NCI-H82 treated with DMSO at 0.1 percent for 48 hours (cell line): ENCODE data around the gene FOXP1.

Experiments
- DNase-seq: peaks from one replicate; lab custom pipeline; 2025; ENCODE audit not compliant: unreplicated experiment; lab: John Stamatoyannopoulos, UW

Gene FOXP1

GRCh38 chr3:71095511-71096291, 487.8 kb downstream of the FOXP1 start:
- DNase-seq, result no peak

GRCh38 chr3:71094658-71095209, 488.8 kb downstream of the FOXP1 start:
- DNase-seq, result no peak

GRCh38 chr3:71092665-71093064, 490.9 kb downstream of the FOXP1 start:
- no peak for DNase-seq

- DNase-seq, result no peak
Observed at GRCh38 chr3:71090207-71090606, 493.3 kb downstream of the FOXP1 start.

- DNase-seq, result no peak
Observed at GRCh38 chr3:71089271-71089847, 494.2 kb downstream of the FOXP1 start.

GRCh38 chr3:71088742-71089141, 494.8 kb downstream of the FOXP1 start:
- no peak for DNase-seq

- DNase-seq, result no peak
Observed at GRCh38 chr3:71088019-71088708, 495.4 kb downstream of the FOXP1 start.

- DNase-seq, result no peak
Observed at GRCh38 chr3:71087143-71088018, 496.1 kb downstream of the FOXP1 start.

- DNase-seq, result no peak
Observed at GRCh38 chr3:71086777-71087142, 496.8 kb downstream of the FOXP1 start.

GRCh38 chr3:71083726-71084131, 499.8 kb downstream of the FOXP1 start:
- DNase-seq, result no peak

- no peak for DNase-seq
Observed at GRCh38 chr3:71082833-71083232, 500.7 kb downstream of the FOXP1 start.

- DNase-seq, result no peak
Observed at GRCh38 chr3:71080517-71081083, 502.9 kb downstream of the FOXP1 start.

GRCh38 chr3:71078723-71079525, 504.6 kb downstream of the FOXP1 start:
- DNase-seq, result no peak

- DNase-seq, result no peak
Observed at GRCh38 chr3:71078199-71078598, 505.3 kb downstream of the FOXP1 start.

GRCh38 chr3:71077070-71077469, 506.5 kb downstream of the FOXP1 start:
- DNase-seq, result no peak

- DNase-seq, result no peak
Observed at GRCh38 chr3:71076361-71077002, 507.0 kb downstream of the FOXP1 start.

GRCh38 chr3:71075494-71075893, 508.0 kb downstream of the FOXP1 start:
- DNase-seq, result no peak

- DNase-seq, result no peak
Observed at GRCh38 chr3:71074423-71074822, 509.1 kb downstream of the FOXP1 start.

GRCh38 chr3:71072986-71073385, 510.5 kb downstream of the FOXP1 start:
- no peak for DNase-seq
